T-cell (primary cell): ENCODE results near the gene DOCK9. TPM values are rescaled to one million over a fixed set of nuclear protein-coding genes. Genes with fewer than 3 reads are reported as not detected.
"Not testable (repeated sequence)": the region's sequence is repeated elsewhere in the genome, so short reads cannot be mapped to it uniquely, and the experiment has no call there.

Experiments
- ATAC-seq, 4 experiments: fragments of 200-7000 bp in 3 of 4; fragments of 150-1000 bp in 1 of 4; cut with Tn5 transposase; replicated peaks in 1 of 4; 1 replicate in 3 of 4; 2 replicates in 1 of 4; pipeline ENCODE4 v1.10.0; 2021; ENCODE audit warnings: moderate library complexity in 3 of 4, mild to moderate bottlenecking in 2 of 4, moderate number of reproducible peaks in 1 of 4
- CTCF ChIA-PET, 2 donors: fragments of 300-600 bp; sonication (Branson Sonifier 250); formaldehyde crosslinking; loops; one replicate each; lab custom pipeline; 2022; ENCODE audit warnings: antibody characterized with exemption in 2 of 2; lab: Charles Lee
- POLR2A ChIA-PET, 2 donors: fragments of 300-600 bp; sonication (Branson Sonifier 250); formaldehyde crosslinking; loops; one replicate each; lab custom pipeline; 2022; ENCODE audit warnings: antibody characterized with exemption in 2 of 2; lab: Charles Lee
- DNase-seq, 35 experiments: peaks; one replicate each; pipeline versions ENCODE4 v3.0.0 to v3.0.0-alpha.2; 2013 to 2023
- H3K27ac ChIP-seq: one replicate; pipeline ENCODE4 v1.5.1; 2013; ENCODE audit warnings: low read length
- H3K27me3 ChIP-seq, 2 experiments: replicated peaks in 1 of 2; 1 replicate in 1 of 2; 2 replicates in 1 of 2; pipeline versions ENCODE4 v1.6.1 to v1.7.0; 2013; ENCODE audit warnings: low read length in 1 of 2, mixed read lengths in 1 of 2; ENCODE audit not compliant: control insufficient read depth in 2 of 2, insufficient read depth in 2 of 2; ENCODE audit errors: extremely low read depth in 1 of 2
- H3K36me3 ChIP-seq, 2 donors: 1 replicate in 1 of 2; 2 replicates in 1 of 2; pipeline versions ENCODE4 v1.6.1 to v1.7.0; 2013; ENCODE audit warnings: low read length in 1 of 2; ENCODE audit not compliant: control insufficient read depth in 2 of 2, insufficient read depth in 1 of 2; ENCODE audit errors: extremely low read depth in 1 of 2
- H3K4me1 ChIP-seq, 2 experiments: 1 replicate in 1 of 2; 2 replicates in 1 of 2; pipeline versions ENCODE4 v1.6.1 to v1.7.0; 2013; ENCODE audit warnings: low read length in 2 of 2, mixed read lengths in 1 of 2; ENCODE audit not compliant: insufficient read depth in 2 of 2, control insufficient read depth in 1 of 2; ENCODE audit errors: extremely low read depth in 1 of 2
- H3K4me3 ChIP-seq, 2 donors: 1 replicate in 1 of 2; 2 replicates in 1 of 2; pipeline versions ENCODE4 v1.5.1 to v1.7.0; 2013; ENCODE audit warnings: mild to moderate bottlenecking in 2 of 2, low read length in 1 of 2, moderate library complexity in 1 of 2; ENCODE audit not compliant: control insufficient read depth in 1 of 2; ENCODE audit errors: extremely low read depth in 1 of 2
- H3K9me3 ChIP-seq: 2 replicates; pipeline ENCODE4 v1.7.0; 2013
- H3K27ac Mint-ChIP-seq, 2 donors: one replicate each; pipeline ENCODE4 v1.8.0; 2020 to 2021; ENCODE audit warnings: mild to moderate bottlenecking in 2 of 2, mixed read lengths in 2 of 2
- H3K27me3 Mint-ChIP-seq, 2 donors: one replicate each; pipeline ENCODE4 v1.8.0; 2021 to 2022; ENCODE audit warnings: mixed read lengths in 2 of 2
- H3K36me3 Mint-ChIP-seq: one replicate; pipeline ENCODE4 v1.8.0; 2021; ENCODE audit warnings: mixed read lengths
- H3K4me1 Mint-ChIP-seq, 3 donors: one replicate each; pipeline ENCODE4 v1.8.0; 2020 to 2022; ENCODE audit warnings: mixed read lengths in 3 of 3, mild to moderate bottlenecking in 1 of 3
- H3K4me3 Mint-ChIP-seq, 3 donors: one replicate each; pipeline ENCODE4 v1.8.0; 2020 to 2022; ENCODE audit warnings: mild to moderate bottlenecking in 3 of 3, mixed read lengths in 3 of 3, moderate library complexity in 3 of 3
- H3K9me3 Mint-ChIP-seq, 3 donors: one replicate each; pipeline ENCODE4 v1.8.0; 2020 to 2022; ENCODE audit warnings: mixed read lengths in 3 of 3
- WGBS: methylation state at CpG from one replicate; pipeline ENCODE4 v1.1.5; 2013; ENCODE audit warnings: missing lambda C conversion rate; ENCODE audit not compliant: insufficient coverage; 5-methylcytosine and 5-hydroxymethylcytosine counted together
- total RNA-seq, 35 experiments: library from RNA in 6 of 35; stranded (reverse) in 6 of 35; fragments of 120-200 nt in 1 of 35; gene quantifications; one replicate each; pipeline versions ENCODE4 v1.2.1 to v1.2.4 and lab custom pipeline; 2013 to 2026

Gene DOCK9
- total RNA-seq, 5 donors from 2014 or later (not counting 1 experiment from before 2014, with no cell fraction given), result 96.2 to 170 (median 162) TPM

GRCh38 chr13:98819382-98820010 lies 158.4 kb downstream of the DOCK9 start:
- no peaks in the 10 kb centered on the region for H3K4me1 ChIP-seq
- no peaks in the 10 kb centered on the region for H3K9me3 Mint-ChIP-seq
- H3K27me3 ChIP-seq, result no peaks in the 10 kb centered on the region
- H3K36me3 Mint-ChIP-seq, result peaks cover 41% of the 10 kb centered on the region
- ChIA-PET CTCF (no interaction called here), POLR2A (no interaction called here)
- H3K27me3 Mint-ChIP-seq, result no peaks in the 10 kb centered on the region
- no peak overlapping the region for H3K27ac ChIP-seq
- H3K27ac Mint-ChIP-seq, result no peak overlapping the region
- H3K4me3 Mint-ChIP-seq, result no peak overlapping the region
- 100% methylated on average over 2 of the region's 6 CpGs for WGBS
- peaks cover 8 to 65% of the 10 kb centered on the region in 2 donors for H3K36me3 ChIP-seq
- ATAC-seq (no peak), DNase-seq (no peak)
- H3K4me3 ChIP-seq, result no peak overlapping the region
- no peaks in the 10 kb centered on the region for H3K9me3 ChIP-seq
- peaks cover 0 to 7% (median 0%) of the 10 kb centered on the region in 3 donors for H3K4me1 Mint-ChIP-seq

GRCh38 chr13:98816406-98816805 lies 161.5 kb downstream of the DOCK9 start:
- Histone ChIP-seq H3K4me3 (no peak overlapping the region), H3K27ac (no peak overlapping the region), H3K27me3 (no peaks in the 10 kb centered on the region), H3K9me3 (no peaks in the 10 kb centered on the region), H3K4me1 (no peaks in the 10 kb centered on the region), H3K36me3 (peaks cover 0 to 39% of the 10 kb centered on the region in 2 donors)
- Mint-ChIP-seq H3K36me3 (peaks cover 25% of the 10 kb centered on the region), H3K4me1 (no peaks in the 10 kb centered on the region), H3K4me3 (no peak overlapping the region), H3K27ac (no peak overlapping the region), H3K27me3 (no peaks in the 10 kb centered on the region), H3K9me3 (no peaks in the 10 kb centered on the region)
- no peak for DNase-seq
- ChIA-PET CTCF (no interaction called here), POLR2A (no interaction called here)
- WGBS, result 92% methylated on average over 12 of the region's 12 CpGs
- ATAC-seq, result no peak

GRCh38 chr13:98813993-98814392 lies 163.9 kb downstream of the DOCK9 start:
- H3K27me3 ChIP-seq, result no peaks in the 10 kb centered on the region
- no peak overlapping the region for H3K27ac Mint-ChIP-seq
- peaks cover 0 to 33% of the 10 kb centered on the region in 2 donors for H3K36me3 ChIP-seq
- no peak for ATAC-seq
- H3K27ac ChIP-seq, result no peak overlapping the region
- H3K36me3 Mint-ChIP-seq, result peaks cover 28% of the 10 kb centered on the region
- H3K4me1 Mint-ChIP-seq, result no peaks in the 10 kb centered on the region
- H3K9me3 ChIP-seq, result no peaks in the 10 kb centered on the region
- ChIA-PET CTCF (interaction anchor here in 1 of 2 donors (0.7 kb wide), 1 partner anchor 1295 kb away, joined by 4 read pairs; no protein-coding TSS in a partner anchor), POLR2A (no interaction called here)
- no peaks in the 10 kb centered on the region for H3K9me3 Mint-ChIP-seq
- H3K27me3 Mint-ChIP-seq, result no peaks in the 10 kb centered on the region
- H3K4me3 Mint-ChIP-seq, result no peak overlapping the region
- WGBS, result 100% methylated on average over 1 of the region's 3 CpGs
- H3K4me3 ChIP-seq, result no peak overlapping the region
- no peak for DNase-seq
- H3K4me1 ChIP-seq, result no peaks in the 10 kb centered on the region

- no CpG with 5 or more reads among the region's 5 CpGs for WGBS
- H3K27ac Mint-ChIP-seq, H3K9me3 Mint-ChIP-seq, DNase-seq, ATAC-seq, H3K4me1 Mint-ChIP-seq, H3K27me3 Mint-ChIP-seq, H3K27me3 ChIP-seq, H3K4me3 Mint-ChIP-seq, H3K4me3 ChIP-seq, H3K4me1 ChIP-seq, CTCF ChIA-PET, H3K27ac ChIP-seq, H3K9me3 ChIP-seq: not testable (repeated sequence)
- peaks cover 0 to 34% of the 10 kb centered on the region in 2 donors for H3K36me3 ChIP-seq
- POLR2A ChIA-PET, result interaction anchor here (0.7 kb wide), 2 partner anchors 18 to 279 kb away, joined by 8 to 15 read pairs; no protein-coding TSS in a partner anchor
- peaks cover 39% of the 10 kb centered on the region for H3K36me3 Mint-ChIP-seq
Observed at GRCh38 chr13:98812186-98812790, 165.6 kb downstream of the DOCK9 start.

- no peaks in the 10 kb centered on the region for H3K9me3 ChIP-seq
- Mint-ChIP-seq H3K4me3 (no peak overlapping the region), H3K9me3 (no peaks in the 10 kb centered on the region), H3K4me1 (no peaks in the 10 kb centered on the region), H3K36me3 (peaks cover 34% of the 10 kb centered on the region), H3K27me3 (no peaks in the 10 kb centered on the region), H3K27ac (no peak overlapping the region)
- POLR2A ChIA-PET, result no interaction called here
- H3K27me3 ChIP-seq, result no peaks in the 10 kb centered on the region
- H3K36me3 ChIP-seq, result peaks cover 0 to 28% of the 10 kb centered on the region in 2 donors
- CTCF ChIA-PET, result no interaction called here
- H3K27ac ChIP-seq, result no peak overlapping the region
- WGBS, result 60% methylated on average over 1 of the region's 1 CpG
- DNase-seq, result no peak
- ATAC-seq, result no peak
- no peaks in the 10 kb centered on the region for H3K4me1 ChIP-seq
- H3K4me3 ChIP-seq, result no peak overlapping the region
Observed at GRCh38 chr13:98810746-98811145, 167.1 kb downstream of the DOCK9 start.

GRCh38 chr13:98809345-98809777 lies 168.5 kb downstream of the DOCK9 start:
- Mint-ChIP-seq H3K36me3 (peaks cover 46% of the 10 kb centered on the region), H3K27ac (no peak overlapping the region)
- 98% methylated on average over 7 of the region's 11 CpGs for WGBS

More at GRCh38 chr13:98809345-98809777, 168.5 kb downstream of the DOCK9 start:
- H3K27me3 ChIP-seq, result no peaks in the 10 kb centered on the region
- DNase-seq (no peak), ATAC-seq (no peak)
- no peak overlapping the region for H3K4me3 ChIP-seq
- CTCF ChIA-PET, result no interaction called here
- Mint-ChIP-seq H3K4me3 (no peak overlapping the region), H3K9me3 (no peaks in the 10 kb centered on the region), H3K27me3 (no peaks in the 10 kb centered on the region), H3K4me1 (no peaks in the 10 kb centered on the region)
- POLR2A ChIA-PET, result no interaction called here
- H3K27ac ChIP-seq, result no peak overlapping the region
- no peaks in the 10 kb centered on the region for H3K4me1 ChIP-seq
- peaks cover 0 to 39% of the 10 kb centered on the region in 2 donors for H3K36me3 ChIP-seq
- no peaks in the 10 kb centered on the region for H3K9me3 ChIP-seq
